Neural crest cell (in vitro differentiated cells): ENCODE measurements around the gene LRRC4B. TPM values are rescaled to one million over a fixed set of nuclear protein-coding genes. Genes with fewer than 3 reads are reported as not detected.
"Not testable (repeated sequence)": the region's sequence is repeated elsewhere in the genome, so short reads cannot be mapped to it uniquely, and the experiment has no call there.

Experiments
- DNase-seq: peaks from one replicate; pipeline ENCODE4 v3.0.0; 2021; ENCODE audit warnings: low read depth, mixed read lengths, low spot score
- H3K27ac Mint-ChIP-seq: one replicate; pipeline ENCODE4 v1.8.0; 2021; ENCODE audit warnings: mild to moderate bottlenecking, mixed read lengths; ENCODE audit not compliant: unreplicated experiment
- H3K27me3 Mint-ChIP-seq: 2 replicates; pipeline ENCODE4 v1.8.0; 2021; ENCODE audit warnings: low read depth, mild to moderate bottlenecking, mixed read lengths
- H3K36me3 Mint-ChIP-seq: 2 replicates; pipeline ENCODE4 v1.8.0; 2021; ENCODE audit warnings: low read depth, mild to moderate bottlenecking, mixed read lengths
- H3K4me1 Mint-ChIP-seq: 2 replicates; pipeline ENCODE4 v1.8.0; 2021; ENCODE audit warnings: mixed read lengths
- H3K4me3 Mint-ChIP-seq: one replicate; pipeline ENCODE4 v1.8.0; 2021; ENCODE audit warnings: mild to moderate bottlenecking, mixed read lengths
- H3K9me3 Mint-ChIP-seq: 2 replicates; pipeline ENCODE4 v1.8.0; 2021; ENCODE audit warnings: mixed read lengths
- CTCF ChIP-seq: fragments of 200-600 bp; sonication (generic); conservative IDR thresholded peaks from 2 replicates; pipeline ENCODE4 v1.5.0; 2021; ENCODE audit warnings: antibody characterized with exemption, mild to moderate bottlenecking
- total RNA-seq: library from RNA; stranded (reverse); gene quantifications from 2 replicates; pipeline ENCODE4 v1.2.1, GENCODE V29; 2021

The LRRC4B gene
- total RNA-seq, 1 donor from 2014 or later, result 50.2 TPM

DNA sequence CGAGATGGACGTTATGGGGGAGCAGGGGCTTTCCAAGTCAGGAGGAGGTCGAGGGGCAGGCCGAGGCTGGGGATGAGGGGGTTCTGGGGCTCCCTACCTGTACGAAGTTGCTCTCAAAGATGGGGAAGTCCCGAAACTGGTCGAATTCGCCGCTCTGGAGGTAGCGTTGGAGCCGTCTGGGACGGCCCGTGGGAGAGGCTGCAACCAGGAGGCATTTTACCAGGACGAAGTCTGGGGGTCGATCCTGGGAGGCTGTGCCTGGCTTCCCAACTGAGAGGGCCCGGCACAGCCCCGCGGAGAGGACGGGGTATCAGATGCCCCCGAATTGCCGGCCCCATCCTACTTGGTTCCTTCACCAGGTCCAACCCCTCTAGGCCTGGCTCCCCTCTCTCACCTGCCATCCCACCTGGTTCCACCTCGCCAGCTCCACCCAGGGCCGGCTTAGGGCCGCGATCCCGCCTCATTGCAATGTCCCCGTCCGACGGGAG is 92.5 kb downstream of the LRRC4B start:
- DNase-seq, result no peak
- Mint-ChIP-seq H3K36me3 (peaks cover 22% of the 10 kb centered on the region), H3K27ac (peak overlapping the region; percentile 27), H3K4me1 (peaks cover 14% of the 10 kb centered on the region), H3K27me3 (peaks cover 8% of the 10 kb centered on the region), H3K9me3 (peaks cover 3% of the 10 kb centered on the region), H3K4me3 (peak overlapping the region; percentile 97)
- no peak for TF ChIP-seq CTCF

DNA sequence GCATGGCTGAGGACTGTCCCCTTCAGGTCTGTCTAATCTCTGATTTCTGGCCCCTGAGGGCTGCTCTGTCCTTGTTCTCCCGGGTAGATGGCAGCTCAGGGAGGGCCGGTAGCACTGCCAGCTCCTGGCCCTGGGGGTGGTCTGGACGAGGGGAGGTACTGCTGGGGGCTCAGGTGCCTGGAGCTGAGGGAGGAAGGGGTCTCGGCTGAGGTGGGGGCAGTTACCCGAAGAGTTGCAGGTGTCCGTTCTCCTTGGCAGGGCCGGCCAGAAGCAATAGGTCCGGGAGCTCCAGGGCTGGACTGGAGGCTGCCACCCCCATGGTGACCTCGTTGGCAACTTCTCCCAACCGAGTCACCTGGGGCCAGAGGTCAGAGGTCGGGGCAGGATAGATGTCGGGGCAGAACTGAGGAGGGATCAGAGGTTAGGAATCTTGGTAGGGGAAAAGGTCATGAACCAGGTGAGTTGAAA is 93.1 kb downstream of the LRRC4B start:
- no peak for DNase-seq
- no peak overlapping the region for H3K27ac Mint-ChIP-seq
- H3K36me3 Mint-ChIP-seq, result peaks cover 22% of the 10 kb centered on the region
- peaks cover 3% of the 10 kb centered on the region for H3K9me3 Mint-ChIP-seq
- H3K27me3 Mint-ChIP-seq, result peaks cover 8% of the 10 kb centered on the region
- peaks cover 14% of the 10 kb centered on the region for H3K4me1 Mint-ChIP-seq
- H3K4me3 Mint-ChIP-seq, result peak overlapping the region; percentile 79
- TF ChIP-seq CTCF, result no peak

- DNase-seq, H3K27ac Mint-ChIP-seq, H3K4me3 Mint-ChIP-seq, H3K27me3 Mint-ChIP-seq, H3K9me3 Mint-ChIP-seq: not testable (repeated sequence)
- Mint-ChIP-seq H3K36me3 (peaks cover 15% of the 10 kb centered on the region), H3K4me1 (peaks cover 17% of the 10 kb centered on the region)
Observed at GRCh38 chr19:50473336-50473735, 94.9 kb downstream of the LRRC4B start.

- no peak for TF ChIP-seq CTCF
- Mint-ChIP-seq H3K27ac (peak overlapping the region; percentile 89), H3K4me3 (no peak overlapping the region), H3K27me3 (no peaks in the 10 kb centered on the region), H3K36me3 (no peaks in the 10 kb centered on the region), H3K9me3 (no peaks in the 10 kb centered on the region), H3K4me1 (peaks cover 20% of the 10 kb centered on the region)
- no peak for DNase-seq
Observed at GRCh38 chr19:50468818-50469217, 99.4 kb downstream of the LRRC4B start.

GRCh38 chr19:50467566-50467965 is 100.7 kb downstream of the LRRC4B start:
- Mint-ChIP-seq H3K27ac (no peak overlapping the region), H3K9me3 (no peaks in the 10 kb centered on the region), H3K36me3 (no peaks in the 10 kb centered on the region), H3K4me1 (peaks cover 20% of the 10 kb centered on the region), H3K27me3 (no peaks in the 10 kb centered on the region), H3K4me3 (no peak overlapping the region)
- TF ChIP-seq CTCF, result no peak
- DNase-seq, result no peak

Other genes starting within 250 kb of the LRRC4B start
- gene KCNC3, start 239.1 kb downstream of the LRRC4B start, total RNA-seq, result 4.0 and 4.2 TPM in 2 replicates
- 0.96 and 1.0 TPM in 2 replicates for gene NAPSA, start 202.8 kb downstream of the LRRC4B start, total RNA-seq
- gene NR1H2, start 192.0 kb downstream of the LRRC4B start, total RNA-seq, result 21.8 and 22.8 TPM in 2 replicates
- gene POLD1, start 184.1 kb downstream of the LRRC4B start, total RNA-seq, result 151 and 160 TPM in 2 replicates
- gene SPIB, start 149.5 kb downstream of the LRRC4B start, total RNA-seq, result not detected in 2 replicates
- not detected in 2 replicates for gene MYBPC2, start 135.5 kb downstream of the LRRC4B start, total RNA-seq
- gene EMC10, start 91.9 kb downstream of the LRRC4B start, total RNA-seq, result 125 and 129 TPM in 2 replicates
- 1.1 and 1.3 TPM in 2 replicates for gene GARIN5A, start 91.6 kb downstream of the LRRC4B start, total RNA-seq
- gene JOSD2, start 57.2 kb downstream of the LRRC4B start, total RNA-seq, result 10.9 and 13.5 TPM in 2 replicates
- 1.2 TPM in 1 of 2 replicates, not detected in the other for gene ASPDH, start 54.5 kb downstream of the LRRC4B start, total RNA-seq
- 1.4 and 2.0 TPM in 2 replicates for gene SYT3, start 71.4 kb upstream of the LRRC4B start, total RNA-seq
- 7.9 and 9.2 TPM in 2 replicates for gene C19orf81, start 81.0 kb upstream of the LRRC4B start, total RNA-seq
- gene SHANK1, start 151.4 kb upstream of the LRRC4B start, total RNA-seq, result 6.7 and 6.8 TPM in 2 replicates
- 7.6 and 7.9 TPM in 2 replicates for gene CLEC11A, start 154.9 kb upstream of the LRRC4B start, total RNA-seq
- not detected in 2 replicates for gene GPR32, start 202.0 kb upstream of the LRRC4B start, total RNA-seq
- gene ACP4, start 222.0 kb upstream of the LRRC4B start, total RNA-seq, result not detected in 2 replicates